ENCODE measurements around the gene WSCD2.

Gene WSCD2

DNA sequence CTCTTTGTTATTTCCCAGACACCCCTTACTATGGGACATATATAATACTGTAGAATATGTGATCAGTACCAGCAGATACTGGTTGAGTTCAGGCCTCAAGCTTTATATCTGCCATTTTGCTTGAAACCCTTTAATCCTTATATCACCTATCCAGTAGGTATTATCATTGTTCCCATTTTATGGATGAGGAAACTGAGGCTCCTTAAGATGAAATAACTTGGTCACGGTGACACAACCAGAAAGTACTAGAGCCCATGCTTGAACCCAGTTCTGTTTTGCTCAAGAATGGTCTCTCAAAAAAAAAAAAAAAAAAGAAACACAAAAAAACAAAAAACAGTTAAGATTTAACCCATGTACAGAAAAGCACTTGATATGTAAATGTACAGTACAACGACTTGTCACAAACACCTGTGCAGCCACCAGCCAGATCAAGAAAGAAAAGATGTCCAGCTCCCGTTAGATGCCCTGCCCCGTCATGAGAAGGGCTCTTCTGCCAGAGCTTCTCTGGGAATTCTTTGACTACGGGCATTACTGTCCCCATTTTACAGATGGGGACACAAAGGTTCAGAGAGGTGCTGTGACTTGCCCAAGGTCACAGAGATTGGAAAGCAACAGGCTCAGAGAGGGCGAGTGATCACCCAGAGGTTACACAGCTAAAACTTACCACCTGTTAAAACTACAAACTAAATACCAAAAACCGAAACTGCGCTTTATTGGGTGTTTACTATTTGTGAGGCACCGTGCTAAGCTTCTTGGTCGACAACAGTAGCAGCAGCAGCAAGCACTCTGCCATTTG is 669 bp upstream of the WSCD2 start:
- DNase-seq = no peak

DNA sequence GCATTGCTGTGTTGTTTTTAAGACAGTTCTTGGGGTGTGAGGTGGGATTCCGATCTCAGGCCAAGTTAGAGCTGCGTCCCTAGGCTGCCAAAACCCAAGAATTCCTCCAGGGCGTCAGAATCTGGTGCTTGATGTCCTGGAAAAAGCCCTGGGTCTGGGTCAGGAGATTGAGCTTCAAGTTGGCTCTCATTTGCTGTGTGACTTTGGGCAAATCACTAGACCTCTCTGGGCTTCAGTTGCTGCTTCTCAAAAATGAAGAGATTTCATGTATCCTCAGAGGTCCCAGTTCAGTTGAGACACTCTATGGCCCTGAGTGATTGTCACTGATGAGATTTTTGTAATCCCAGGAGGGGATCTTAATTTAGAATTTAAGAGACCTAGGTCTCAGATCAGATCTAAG is 1.9 kb downstream of the WSCD2 start:
- DNase-seq = no peak

DNA sequence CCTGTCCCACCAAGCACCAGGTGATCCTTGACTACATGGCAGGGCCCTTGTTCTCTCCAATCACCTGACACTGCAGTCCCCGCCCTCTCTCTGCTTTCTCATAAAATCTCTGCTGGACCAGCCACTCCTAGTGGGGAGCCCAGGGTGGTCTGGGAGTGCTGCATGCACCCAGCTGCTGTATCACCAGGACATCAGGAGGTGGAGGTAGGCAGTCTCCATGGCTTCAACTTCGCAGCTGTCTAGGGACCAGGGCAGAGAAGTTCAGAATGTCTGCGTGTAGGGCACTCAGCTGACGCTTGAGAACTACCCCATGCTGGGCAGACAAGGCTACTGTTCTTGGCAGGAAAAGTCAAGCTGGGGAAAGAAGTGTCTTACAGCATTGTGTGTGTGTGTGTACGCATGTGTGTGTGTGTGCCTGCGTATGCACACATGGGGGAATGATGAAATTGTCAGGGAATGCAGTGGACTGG is 2.6 kb downstream of the WSCD2 start:
- no peak for DNase-seq

DNA sequence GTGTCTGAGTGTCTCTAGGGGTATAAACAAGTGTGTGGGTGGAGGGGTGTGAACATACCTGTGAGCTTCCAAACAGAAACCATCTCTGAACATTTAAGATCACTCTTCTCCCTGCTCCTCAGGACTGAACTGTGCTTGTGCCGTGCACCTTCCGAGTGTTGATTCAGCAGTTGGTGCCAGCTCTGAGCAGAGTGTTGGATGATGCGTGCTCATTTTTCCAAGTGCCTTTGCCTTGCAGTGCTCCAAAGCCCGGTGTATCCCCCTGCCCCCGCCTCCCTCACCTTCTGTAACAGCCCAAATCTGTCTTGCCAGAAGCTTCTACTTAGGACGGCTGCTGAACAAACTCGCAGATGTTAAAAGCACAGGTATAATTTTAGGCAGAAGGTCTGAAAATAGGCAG is 4.4 kb downstream of the WSCD2 start:
- DNase-seq = no peak

DNA sequence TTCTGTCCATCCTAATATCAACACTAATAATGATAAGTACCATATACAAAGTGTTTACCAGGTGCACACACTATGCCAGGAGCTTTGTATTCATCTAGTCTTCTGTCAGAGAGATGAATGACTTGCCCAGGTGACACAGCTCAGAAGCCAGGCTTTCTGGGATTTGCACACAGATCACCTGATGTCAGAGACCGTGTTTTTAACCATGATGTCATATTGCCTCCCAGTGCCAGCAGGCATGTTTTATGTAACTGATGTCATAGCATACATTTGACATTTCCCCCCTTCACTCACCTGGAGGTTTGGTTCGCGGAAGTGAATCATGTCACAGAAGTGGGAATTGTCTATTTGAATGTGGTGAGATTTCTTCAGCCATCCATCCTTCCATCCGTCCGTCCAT is 5.7 kb downstream of the WSCD2 start:
- DNase-seq = no peak

DNA sequence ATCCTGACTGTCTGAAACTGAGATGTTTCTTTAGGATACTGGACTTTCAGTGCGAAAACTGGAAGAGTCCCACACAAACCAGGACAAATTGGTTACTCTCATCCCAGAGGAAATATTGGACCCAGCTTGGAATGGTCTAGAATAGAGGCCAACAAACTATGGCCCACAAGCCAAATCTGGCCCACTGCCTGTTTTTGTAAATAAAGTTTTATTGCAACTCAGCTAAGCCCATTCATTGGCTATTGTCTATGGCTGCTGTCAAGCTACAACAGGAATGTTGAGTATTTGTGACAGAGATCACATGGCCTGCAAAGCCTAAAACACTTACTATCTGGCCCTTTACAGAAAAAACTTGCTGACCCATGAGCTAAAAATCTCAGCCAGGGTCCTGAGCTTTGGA is 6.5 kb downstream of the WSCD2 start:
- no peak for DNase-seq

DNA sequence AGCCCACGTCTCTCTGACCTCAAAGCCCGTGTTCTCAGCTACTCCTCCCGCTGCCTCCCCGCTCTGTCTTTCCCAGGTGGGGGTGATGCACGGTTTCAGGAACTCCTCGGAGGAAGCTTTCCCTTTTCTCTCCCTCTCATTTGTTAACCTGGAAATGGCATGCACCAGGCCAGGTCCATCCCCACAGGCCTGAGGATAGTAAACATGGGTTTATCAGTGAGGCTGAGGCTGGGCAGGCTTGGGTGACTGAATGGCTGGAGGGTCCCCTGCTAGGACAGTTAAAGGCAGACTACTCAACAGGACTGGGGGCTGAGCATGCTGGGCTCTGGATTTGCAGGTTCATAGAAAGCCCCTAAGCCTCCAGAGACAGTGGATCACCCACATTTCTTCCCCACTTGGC is 7.6 kb downstream of the WSCD2 start:
- DNase-seq = no peak

DNA sequence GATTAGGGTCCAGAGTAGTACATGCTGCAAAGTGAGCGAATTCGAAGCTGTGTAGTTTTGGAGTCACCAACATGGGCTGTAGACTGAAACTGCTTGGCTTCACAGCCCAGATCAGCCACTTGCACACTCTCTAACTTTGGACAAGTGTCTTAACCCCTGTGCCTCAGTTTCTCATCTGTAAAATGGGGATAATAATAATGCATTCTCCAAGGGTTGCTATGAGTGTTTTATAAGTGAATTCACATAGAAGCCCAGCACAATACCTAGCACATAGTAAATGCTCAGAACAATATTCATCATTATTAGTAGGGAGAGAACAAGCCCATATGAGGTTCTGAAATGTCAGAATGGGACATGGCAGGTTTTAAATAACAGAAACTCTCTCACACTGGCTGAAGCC is 10.4 kb downstream of the WSCD2 start:
- no peak for DNase-seq

DNA sequence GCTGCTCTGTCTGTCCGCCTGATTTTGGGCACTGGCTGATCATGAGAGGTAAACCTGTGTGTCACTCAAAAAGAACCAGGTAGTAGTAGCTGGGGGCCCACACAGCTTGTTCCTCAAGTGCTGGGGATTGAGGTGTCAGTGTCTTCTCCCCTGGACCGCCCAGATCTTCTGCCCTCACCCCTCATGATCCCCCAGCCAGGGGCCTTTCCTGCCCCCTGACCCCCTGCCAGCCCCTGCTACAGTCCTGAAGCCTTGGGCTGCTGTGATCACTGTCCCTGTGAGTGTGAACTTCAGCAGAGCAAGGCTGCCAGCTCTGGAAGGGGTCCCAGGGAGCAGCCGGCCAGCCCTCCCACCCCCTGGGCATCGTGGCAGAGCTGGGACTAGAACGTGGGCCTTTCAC is 11.4 kb downstream of the WSCD2 start:
- DNase-seq = no peak

DNA sequence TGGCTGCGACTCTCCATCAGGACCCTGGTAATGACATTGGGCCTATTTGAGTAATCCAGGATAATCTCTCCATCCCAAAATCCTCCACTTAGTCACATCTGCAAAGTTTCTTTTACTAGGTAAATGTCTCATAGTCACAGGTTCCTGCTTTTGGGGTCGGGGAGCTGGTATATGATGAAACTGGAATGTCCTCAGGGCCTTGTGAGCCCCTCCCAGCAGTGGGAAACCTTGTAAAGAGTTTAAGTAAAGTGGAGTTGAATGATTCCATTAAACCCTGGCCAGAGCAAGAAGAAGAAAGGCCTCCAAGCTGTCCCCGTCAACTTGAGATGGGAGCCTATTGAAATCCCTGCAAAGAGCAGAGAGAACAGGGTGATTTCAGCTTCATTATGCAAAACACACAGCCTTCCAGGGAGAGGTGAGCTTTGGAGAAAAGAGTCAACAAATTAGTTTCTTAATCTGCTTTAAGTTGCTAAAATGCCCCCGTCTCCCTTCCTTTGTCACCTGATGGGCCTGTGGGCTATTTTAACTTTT is 12.6 kb downstream of the WSCD2 start:
- no peak for DNase-seq

DNA sequence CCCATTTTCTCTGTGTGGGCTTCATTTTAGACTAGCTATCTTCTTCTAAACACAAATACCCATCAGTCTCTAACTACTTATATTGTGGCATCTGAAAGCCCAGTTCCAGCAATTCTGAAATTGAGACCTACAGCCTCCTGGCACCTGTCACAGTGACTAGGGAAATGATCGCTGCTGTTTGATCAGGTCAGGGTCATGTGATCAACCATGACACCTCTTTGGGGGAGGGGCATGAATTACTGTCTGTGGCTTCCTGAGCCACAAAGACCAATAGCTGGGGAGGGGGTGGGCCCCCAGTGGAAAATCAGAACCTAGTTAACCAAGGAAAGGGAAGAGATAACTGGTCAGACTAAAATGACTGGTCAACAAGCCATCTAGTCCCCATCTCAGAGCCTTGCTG is 14.1 kb downstream of the WSCD2 start:
- DNase-seq = no peak

DNA sequence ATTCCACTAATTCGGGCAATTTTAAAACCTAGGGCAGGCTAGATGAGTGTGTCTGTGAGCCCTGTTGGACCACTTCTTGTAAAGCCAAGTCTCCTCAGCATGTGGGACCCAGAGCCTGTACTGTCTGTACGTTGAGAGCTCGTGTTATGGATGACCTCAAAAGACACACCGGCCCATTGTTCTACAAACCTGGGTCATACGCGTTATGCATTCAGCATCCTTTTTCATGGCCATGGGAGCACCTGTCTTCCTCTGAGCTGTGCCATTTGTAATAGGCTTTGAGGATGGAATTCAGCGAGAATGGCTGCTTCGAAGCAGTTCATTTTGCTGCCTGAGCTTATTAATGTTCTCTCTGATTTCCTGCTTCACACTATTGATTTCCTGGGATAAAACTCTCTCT is 15.0 kb downstream of the WSCD2 start:
- no peak for DNase-seq

DNA sequence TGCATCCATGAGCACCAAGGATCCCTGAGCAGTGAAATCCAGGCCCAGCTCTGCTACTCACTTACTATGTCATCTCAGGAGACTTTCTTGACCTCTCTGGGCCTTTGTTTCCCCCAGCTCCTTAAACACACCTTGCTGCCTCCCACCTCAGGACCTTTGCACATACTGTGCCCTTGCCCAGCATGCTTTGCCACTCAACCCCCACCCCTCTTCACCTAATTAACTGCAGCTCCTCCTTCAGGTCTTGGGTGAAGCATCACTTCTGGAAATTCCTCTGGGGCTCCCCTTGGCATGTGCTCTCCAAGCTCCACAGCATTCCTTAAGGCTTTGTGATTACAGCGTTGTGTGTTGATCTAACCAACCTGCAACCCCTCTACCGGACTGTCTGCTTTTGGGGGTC is 15.9 kb downstream of the WSCD2 start:
- no peak for DNase-seq

DNA sequence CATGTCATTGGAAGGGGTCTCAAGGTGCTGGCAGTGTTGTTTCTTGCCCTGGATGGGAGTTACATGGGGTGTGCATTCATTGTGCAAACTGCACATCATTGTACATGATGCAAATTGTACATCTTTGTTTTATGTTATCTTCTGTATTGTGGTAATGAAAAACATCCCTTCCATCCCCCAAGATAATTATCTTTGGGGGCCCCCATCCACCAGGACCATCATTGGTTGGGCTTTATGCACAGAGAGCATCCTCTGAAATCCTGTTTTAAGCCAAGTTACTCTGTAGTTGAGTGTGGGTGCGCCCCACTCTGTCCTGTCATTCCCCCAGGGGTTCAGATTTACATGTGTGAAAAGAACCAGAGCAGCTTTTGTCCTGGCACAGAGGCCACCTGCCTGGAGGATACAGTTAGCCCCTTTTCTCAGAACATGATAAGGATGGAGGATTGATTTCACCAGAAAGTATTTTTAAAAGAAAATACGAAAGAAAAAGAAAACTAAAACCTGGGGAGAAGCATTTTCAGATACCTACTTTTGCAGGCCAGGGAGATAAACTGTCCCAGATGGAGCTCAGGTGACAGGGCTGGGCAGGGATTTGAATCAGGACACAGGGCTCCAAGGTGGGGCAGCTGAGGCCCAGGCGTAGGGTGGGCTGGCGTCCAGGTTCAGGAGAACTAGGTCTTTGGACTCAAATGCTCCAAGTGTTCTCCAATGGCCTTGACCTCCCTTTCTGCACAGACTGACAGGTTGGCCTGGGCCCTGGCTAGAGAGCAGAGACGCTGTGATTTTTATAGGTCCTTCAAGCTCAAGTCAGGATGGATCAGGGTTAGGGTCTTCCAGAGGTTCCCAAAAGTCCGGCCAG is 17.2 kb downstream of the WSCD2 start:
- no peak for DNase-seq

DNA sequence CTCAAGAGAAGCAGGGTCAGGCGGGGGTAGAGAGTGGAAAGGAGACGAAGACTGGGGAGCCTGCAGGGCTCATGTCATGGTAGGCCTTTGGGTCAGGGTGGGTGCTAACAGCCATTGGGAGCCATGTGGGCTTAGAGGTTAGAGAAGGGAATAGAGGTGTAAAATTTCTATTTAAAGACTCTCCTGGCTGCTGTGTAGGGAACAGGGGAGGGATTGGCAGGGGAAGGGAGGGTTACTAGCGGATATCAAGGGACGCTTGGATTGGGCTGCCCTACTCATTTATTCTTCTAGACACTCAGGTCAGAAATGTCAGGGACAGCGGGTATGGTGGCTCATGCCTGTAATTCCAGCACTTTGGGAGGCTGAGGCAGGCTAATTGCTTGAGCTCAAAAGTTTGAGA is 18.2 kb downstream of the WSCD2 start:
- DNase-seq = no peak

DNA sequence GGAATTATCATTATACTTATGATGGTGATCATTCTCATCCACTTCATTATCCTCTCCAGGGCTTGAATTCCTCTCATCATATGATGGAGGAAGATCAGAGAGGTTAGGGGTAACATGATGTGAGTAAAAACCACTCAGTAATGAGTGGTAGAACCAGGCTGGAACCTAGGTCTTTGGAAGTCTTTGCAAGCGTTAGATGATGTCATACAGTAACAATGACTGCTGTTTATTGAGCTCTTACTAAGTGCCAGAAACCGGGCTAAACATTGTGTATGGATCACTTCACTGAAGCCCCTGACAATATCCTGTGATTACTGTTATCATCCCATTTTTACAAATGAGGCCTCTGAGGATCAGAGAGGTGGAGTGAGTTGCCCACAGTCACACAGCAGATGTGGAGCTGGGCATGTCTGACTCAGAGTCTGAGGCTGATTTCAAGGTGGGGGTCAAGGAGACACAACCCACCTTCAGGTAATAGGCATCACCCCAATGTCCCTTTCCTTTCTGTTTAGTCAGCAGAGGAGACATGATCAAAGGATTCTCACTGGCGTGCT is 19.5 kb downstream of the WSCD2 start:
- DNase-seq = no peak

DNA sequence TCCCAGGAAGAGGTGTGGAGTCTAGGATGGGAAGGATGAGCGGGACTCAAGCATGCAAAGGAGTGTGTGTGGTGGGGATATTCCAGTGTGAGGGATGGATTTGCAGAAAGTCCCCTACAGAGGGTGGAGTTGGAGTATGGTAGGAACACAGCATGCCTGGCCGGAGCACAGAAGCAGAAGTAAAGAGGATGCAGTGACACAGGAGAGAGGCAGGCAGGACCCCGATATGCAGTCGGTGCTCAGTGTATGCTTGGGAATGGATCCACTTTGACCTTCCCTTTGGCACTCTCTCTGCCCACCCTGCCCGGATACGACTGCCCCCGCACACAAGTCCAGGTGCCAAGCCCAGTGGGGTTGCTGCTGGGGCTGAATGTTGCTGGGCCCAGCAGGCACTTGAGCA is 21.3 kb downstream of the WSCD2 start:
- DNase-seq = no peak

DNA sequence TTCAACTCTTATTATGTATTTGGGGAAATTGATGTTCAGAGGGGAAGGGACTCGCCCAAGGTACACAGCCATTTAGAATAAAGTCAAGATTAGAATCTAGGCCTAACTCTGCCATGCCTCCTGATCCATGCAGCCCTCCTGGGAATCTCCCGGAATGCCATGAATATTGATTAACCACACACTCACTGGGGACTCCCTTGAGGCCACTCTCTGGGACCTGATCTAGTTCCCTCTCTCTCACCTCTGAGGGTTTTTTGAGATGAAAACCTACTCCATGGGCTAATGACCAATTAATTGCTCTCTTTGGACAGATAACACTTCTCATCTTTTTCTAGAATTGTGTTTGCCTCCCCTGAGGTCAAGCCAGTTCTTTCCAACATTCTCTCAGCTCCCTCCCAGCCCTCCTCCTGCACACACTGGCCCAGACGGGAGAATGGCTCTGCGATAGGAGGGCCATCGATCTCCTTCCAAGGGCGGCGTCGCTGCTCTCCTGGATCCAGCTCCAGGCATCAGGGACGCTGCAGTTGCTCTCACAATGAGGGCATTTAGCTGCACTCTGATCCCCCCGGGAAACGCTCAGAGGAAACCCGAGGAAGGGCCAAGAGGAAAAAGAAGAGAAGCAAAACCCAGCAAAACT is 22.6 kb downstream of the WSCD2 start:
- DNase-seq = no peak

DNA sequence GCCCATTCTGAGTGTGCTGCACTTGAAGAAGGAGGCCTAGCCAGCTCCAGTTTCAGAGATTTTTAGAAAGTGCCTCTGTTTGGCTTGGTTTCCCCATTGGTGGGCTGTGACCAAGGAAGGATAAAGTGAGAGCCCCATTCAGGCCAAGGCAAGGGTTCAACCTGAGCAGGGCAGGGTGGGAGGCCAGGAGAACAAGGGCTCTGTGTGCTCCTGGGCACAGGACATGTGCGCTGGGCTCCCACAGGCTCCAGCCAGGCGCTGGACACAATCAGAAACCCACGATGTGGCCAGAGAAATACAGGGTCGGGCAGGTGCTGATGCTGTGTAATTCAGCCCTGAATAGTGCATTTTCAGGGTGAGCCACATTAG is 23.1 kb downstream of the WSCD2 start:
- DNase-seq = no peak

DNA sequence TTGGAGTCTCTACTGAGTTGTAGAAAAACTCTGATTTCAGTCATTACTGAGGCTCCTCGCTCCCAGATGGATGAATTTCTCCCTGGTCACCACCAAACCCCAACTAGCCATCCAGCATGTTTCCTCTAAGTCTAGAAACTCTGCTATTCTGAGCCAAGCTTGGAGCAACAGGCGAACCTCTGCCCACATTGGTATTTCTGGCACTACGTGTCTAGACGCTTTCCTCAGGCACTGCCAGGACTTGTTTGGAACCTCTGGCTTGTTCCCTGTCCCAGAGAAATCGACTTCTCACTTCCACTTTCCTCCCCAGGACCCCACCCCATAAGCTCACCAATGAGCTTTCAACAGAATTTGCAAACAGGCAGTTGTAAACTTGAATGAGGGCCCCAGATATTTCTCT is 27.6 kb downstream of the WSCD2 start:
- DNase-seq = no peak

DNA sequence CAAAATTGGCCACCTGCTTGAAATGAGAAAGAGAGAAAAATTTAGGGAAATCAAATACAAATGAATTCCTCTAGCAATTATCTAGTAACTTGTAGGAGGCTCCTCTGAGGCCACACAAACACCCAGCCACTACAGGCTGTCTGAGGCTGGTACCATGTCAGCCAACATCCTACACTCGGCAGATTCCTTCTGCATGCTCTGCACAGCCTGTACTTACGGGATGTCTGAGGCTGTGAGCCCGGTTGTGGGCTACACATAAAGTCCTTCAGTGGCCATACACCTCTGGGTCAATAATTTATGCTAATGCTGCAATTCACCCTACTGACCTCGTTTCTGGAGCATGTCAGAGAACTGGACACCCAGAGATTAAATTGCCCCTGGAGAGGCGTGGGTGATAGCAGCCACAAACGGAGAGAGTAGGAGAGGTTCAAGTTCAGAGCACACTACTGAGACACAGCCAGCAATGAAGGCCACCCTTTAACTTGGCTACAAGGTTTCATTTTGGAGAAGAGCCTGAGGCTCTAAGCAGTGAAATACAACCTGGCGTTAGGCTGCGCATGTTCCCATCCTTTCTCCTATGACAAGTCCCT is 28.9 kb downstream of the WSCD2 start:
- no peak for DNase-seq

DNA sequence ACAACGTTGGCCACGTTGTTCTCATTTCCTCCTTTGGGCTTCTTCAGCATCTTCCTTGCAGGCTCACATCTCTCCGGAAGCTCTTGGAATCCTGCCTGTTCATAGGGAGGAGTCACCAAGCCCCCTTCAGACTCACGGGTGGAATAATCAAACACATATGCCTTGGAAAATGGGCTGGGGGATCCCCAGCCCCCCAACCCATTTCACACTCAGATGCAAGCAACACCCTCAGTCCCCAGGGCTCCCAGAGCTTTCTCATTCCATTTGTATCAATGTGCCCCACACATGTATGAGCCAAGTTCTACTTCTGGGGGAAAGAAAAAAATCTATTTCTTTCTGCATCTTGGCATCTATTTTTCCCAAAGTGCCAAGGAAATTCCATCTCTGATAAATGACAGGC is 33.1 kb downstream of the WSCD2 start:
- DNase-seq = no peak

DNA sequence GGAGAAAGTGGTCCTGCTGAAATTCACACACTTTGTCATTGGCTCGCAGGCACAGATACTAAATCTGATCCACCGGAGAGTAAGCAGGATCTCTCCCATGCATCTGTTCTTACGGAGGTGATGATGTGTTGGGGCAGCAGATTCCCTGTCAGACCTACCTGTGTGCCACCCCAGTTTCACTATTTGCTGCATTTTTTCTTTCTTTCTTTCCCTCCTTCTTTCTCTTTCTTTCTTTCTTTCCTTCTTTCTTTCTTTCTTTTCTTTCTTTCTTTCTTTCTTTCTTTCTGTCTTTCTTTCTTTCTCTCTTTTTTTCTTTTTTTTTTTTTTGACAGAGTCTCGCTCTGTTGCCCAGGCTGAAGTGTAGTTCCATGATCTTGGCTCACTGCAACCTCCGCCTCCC is 37.4 kb downstream of the WSCD2 start:
- DNase-seq = no peak
